Nephron progenitor cell (in vitro differentiated cells): ENCODE results near the gene TNRC6C.

ENCODE experiments used
- DNase-seq: peaks from one replicate; pipeline ENCODE4 v3.0.0; 2021
- H3K27ac Mint-ChIP-seq: 2 replicates; pipeline ENCODE4 v1.8.0; 2021; ENCODE audit warnings: mild to moderate bottlenecking, moderate library complexity, mixed read lengths
- H3K27me3 Mint-ChIP-seq: 2 replicates; pipeline ENCODE4 v1.8.0; 2021; ENCODE audit warnings: mild to moderate bottlenecking, low read depth, mixed read lengths; ENCODE audit not compliant: poor library complexity
- H3K36me3 Mint-ChIP-seq: 2 replicates; pipeline ENCODE4 v1.8.0; 2021; ENCODE audit warnings: low read depth, mixed read lengths
- H3K4me1 Mint-ChIP-seq: 2 replicates; pipeline ENCODE4 v1.8.0; 2021; ENCODE audit warnings: mixed read lengths
- H3K4me3 Mint-ChIP-seq: 2 replicates; pipeline ENCODE4 v1.8.0; 2021; ENCODE audit warnings: mild to moderate bottlenecking, moderate library complexity, mixed read lengths
- H3K9me3 Mint-ChIP-seq: 2 replicates; pipeline ENCODE4 v1.8.0; 2021; ENCODE audit warnings: mild to moderate bottlenecking, moderate library complexity, mixed read lengths
- TF ChIP-seq, protein P1 (sequence below): fragments of 200-600 bp; sonication (generic); IDR thresholded peaks from 2 replicates; pipeline ENCODE4 v1.5.0; 2021; ENCODE audit warnings: antibody characterized with exemption

Gene TNRC6C

DNA sequence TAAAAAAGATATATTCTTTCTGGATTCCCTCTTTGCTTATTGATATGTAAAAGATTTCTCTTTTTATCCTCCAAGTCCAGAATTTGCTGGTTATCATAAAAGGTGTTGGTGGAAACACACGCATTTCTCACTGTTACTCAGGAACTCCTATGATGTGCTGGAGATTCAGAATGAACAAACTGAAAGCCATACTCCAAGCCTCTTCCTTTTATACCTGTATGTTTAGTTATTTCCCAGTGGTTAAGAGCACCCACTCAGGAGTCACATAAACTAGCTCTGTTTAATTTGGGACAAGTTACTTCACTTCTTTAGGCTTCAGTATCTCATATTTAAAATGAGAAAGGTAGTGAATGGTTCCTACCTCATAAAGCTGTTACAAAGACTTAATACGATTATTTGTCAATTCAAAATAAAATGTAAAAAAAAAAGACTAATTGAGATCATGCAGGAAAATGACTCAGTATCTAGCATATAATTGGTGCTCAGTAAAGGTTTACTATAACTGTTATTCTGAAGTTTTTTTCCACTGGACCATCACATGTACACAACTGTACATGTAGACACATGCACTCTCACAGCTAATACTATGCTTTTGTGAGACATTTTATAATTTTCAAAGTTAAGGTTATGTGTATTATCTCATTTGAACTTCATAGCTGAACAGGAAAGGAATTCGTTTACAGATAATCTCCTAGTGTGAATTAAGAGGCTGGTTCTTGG is 47.1 kb downstream of the TNRC6C start:
- Mint-ChIP-seq H3K27ac (no peak overlapping the region), H3K9me3 (no peaks in the 10 kb centered on the region), H3K36me3 (peaks cover 39% of the 10 kb centered on the region), H3K4me3 (no peak overlapping the region), H3K4me1 (peaks cover 11% of the 10 kb centered on the region), H3K27me3 (no peaks in the 10 kb centered on the region)
- DNase-seq: no peak
- TF ChIP-seq, protein P1, sequence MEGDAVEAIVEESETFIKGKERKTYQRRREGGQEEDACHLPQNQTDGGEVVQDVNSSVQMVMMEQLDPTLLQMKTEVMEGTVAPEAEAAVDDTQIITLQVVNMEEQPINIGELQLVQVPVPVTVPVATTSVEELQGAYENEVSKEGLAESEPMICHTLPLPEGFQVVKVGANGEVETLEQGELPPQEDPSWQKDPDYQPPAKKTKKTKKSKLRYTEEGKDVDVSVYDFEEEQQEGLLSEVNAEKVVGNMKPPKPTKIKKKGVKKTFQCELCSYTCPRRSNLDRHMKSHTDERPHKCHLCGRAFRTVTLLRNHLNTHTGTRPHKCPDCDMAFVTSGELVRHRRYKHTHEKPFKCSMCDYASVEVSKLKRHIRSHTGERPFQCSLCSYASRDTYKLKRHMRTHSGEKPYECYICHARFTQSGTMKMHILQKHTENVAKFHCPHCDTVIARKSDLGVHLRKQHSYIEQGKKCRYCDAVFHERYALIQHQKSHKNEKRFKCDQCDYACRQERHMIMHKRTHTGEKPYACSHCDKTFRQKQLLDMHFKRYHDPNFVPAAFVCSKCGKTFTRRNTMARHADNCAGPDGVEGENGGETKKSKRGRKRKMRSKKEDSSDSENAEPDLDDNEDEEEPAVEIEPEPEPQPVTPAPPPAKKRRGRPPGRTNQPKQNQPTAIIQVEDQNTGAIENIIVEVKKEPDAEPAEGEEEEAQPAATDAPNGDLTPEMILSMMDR: no peak

DNA sequence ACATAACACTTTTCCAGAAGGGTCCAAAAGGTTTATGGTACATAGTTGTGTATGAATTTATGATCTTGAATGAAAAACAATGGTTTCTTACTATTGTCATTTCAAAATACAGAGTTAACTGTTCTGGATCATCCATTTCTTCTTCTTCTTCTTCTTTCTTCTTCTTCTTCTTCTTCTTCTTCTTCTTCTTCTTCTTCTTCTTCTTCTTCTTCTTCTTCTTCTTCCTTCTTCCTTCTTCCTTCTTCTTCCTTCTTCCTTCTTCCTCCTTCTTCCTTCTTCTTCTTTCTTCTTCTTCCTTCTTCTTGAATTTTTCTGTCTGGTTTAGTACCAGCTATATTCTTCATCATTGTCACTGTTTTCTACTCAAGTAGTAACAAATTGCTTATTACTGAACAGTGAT is 47.8 kb downstream of the TNRC6C start:
- Mint-ChIP-seq H3K27ac (no peak overlapping the region), H3K36me3 (peaks cover 39% of the 10 kb centered on the region), H3K4me3 (no peak overlapping the region), H3K27me3 (no peaks in the 10 kb centered on the region), H3K4me1 (peaks cover 4% of the 10 kb centered on the region), H3K9me3 (no peaks in the 10 kb centered on the region)
- no peak for DNase-seq
- TF ChIP-seq, protein P1: no peak

DNA sequence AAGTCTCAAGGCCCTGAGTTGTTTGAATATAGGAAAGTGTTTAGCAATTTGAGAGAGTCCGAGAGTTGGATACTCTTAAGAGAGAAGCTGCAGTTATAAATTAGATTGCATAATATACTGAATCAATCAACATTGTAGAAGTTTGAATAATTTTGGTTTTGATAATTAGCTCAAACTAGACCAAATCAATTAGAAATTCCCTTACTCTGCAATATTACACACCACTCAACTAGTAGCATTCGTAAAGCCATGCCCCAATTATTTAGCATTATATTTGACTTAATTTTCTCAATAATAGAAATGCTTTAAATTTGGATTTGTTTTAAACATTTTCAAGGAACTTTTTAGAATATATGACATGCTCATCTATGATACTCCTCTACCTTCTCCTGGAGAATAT is 49.1 kb downstream of the TNRC6C start:
- peaks cover 39% of the 10 kb centered on the region for H3K36me3 Mint-ChIP-seq
- no peak overlapping the region for H3K4me3 Mint-ChIP-seq
- H3K27ac Mint-ChIP-seq: no peak overlapping the region
- TF ChIP-seq, protein P1: no peak
- DNase-seq: no peak
- no peaks in the 10 kb centered on the region for H3K4me1 Mint-ChIP-seq
- no peaks in the 10 kb centered on the region for H3K9me3 Mint-ChIP-seq
- H3K27me3 Mint-ChIP-seq: no peaks in the 10 kb centered on the region

DNA sequence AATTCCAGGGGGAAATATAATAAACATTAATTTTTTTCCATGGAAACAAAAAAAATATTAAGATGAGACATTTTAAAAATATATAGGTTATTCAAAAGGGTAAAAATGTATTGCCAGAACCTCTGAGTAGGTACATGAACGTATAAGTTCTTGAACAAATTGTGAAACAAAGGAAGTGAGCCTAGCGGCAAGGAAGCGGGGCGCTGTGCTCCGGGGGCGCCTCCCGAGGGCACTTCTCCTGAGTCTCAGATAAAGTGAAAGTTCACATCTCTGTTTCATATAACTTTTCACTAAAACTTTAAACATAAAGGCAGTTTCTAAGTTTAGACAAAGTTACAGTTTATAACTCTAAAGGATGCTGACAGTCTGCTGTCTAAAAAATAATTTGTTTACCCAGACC is 52.3 kb downstream of the TNRC6C start:
- Mint-ChIP-seq H3K4me1 (peaks cover 6% of the 10 kb centered on the region), H3K4me3 (no peak overlapping the region), H3K36me3 (peaks cover 23% of the 10 kb centered on the region), H3K27me3 (no peaks in the 10 kb centered on the region), H3K27ac (no peak overlapping the region), H3K9me3 (no peaks in the 10 kb centered on the region)
- DNase-seq: no peak
- TF ChIP-seq, protein P1: no peak

DNA sequence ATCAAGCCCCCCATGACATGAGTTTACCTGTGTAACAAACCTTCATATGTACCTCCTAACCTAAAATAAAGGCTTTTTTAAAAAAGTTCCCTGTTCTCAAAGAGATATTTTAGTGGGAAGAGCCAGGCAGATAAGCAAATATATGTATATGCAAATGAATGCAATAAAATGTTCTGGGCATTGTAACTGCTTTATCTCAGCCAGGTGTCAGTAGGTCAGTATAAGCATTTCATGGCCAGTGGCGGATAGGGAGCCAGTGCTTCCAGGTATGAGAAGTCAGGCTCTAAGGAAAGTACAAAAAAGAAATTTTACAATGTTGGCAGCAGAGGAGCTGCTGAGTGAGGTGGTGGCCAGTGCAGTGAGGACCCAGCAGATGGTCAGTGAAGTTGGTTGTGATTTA is 53.9 kb downstream of the TNRC6C start:
- no peak overlapping the region for H3K27ac Mint-ChIP-seq
- no peak overlapping the region for H3K4me3 Mint-ChIP-seq
- H3K4me1 Mint-ChIP-seq: peaks cover 6% of the 10 kb centered on the region
- peaks cover 10% of the 10 kb centered on the region for H3K36me3 Mint-ChIP-seq
- H3K9me3 Mint-ChIP-seq: no peaks in the 10 kb centered on the region
- H3K27me3 Mint-ChIP-seq: no peaks in the 10 kb centered on the region
- no peak for DNase-seq
- TF ChIP-seq, protein P1: no peak
